ENCODE data around the gene C11orf91. TPM values are rescaled to one million over a fixed set of nuclear protein-coding genes. Genes with fewer than 3 reads are reported as not detected.

C11orf91 gene
- total and polyA plus RNA-seq, 12 donors = 0.17 to 3.0 TPM; not detected in 10

- ATAC-seq = no peak
- H3K27ac ChIP-seq = no peak overlapping the region
- no peak for DNase-seq
- H3K36me3 ChIP-seq = no peaks in the 10 kb centered on the region
- H3K9me3 ChIP-seq = no peaks in the 10 kb centered on the region
- H3K4me3 ChIP-seq = no peak overlapping the region
- intact Hi-C loops (cut with DNase I) = no loop called here
- no peak for TF ChIP-seq CTCF (IDR thresholded peaks at IDR 0.05)
- H3K4me1 ChIP-seq = no peaks in the 10 kb centered on the region
- 85 to 88% methylated on average over 6 of the region's 6 CpGs for WGBS, 2 donors
- peaks cover 0 to 4% (median 0%) of the 10 kb centered on the region in 7 donors for H3K27me3 ChIP-seq
These were observed 32.2 kb downstream of the C11orf91 start for GRCh38 chr11:33668468-33668825.

GRCh38 chr11:33667819-33668467, 32.7 kb downstream of the C11orf91 start:
- WGBS, 2 donors = 91 to 92% methylated on average over 18 of the region's 18 CpGs
- no peak for ATAC-seq
- intact Hi-C loops (cut with DNase I) = no loop called here

GRCh38 chr11:33665350-33666106, 35.1 kb downstream of the C11orf91 start:
- DNase-seq (no peak), ATAC-seq (peak in 1 of 8 donors; percentile 30)
- Histone ChIP-seq H3K4me1 (no peaks in the 10 kb centered on the region), H3K9me3 (no peaks in the 10 kb centered on the region), H3K27ac (no peak overlapping the region), H3K36me3 (no peaks in the 10 kb centered on the region), H3K4me3 (no peak overlapping the region), H3K27me3 (peaks cover 0 to 4% (median 0%) of the 10 kb centered on the region in 7 donors)
- intact Hi-C loops (cut with DNase I) = no loop called here
- WGBS, 2 donors = 87 to 92% methylated on average over 6 of the region's 6 CpGs
- TF ChIP-seq CTCF (IDR thresholded peaks at IDR 0.05) = no peak

More at GRCh38 chr11:33667819-33668467, 32.7 kb downstream of the C11orf91 start:
- no peaks in the 10 kb centered on the region for H3K36me3 ChIP-seq
- H3K9me3 ChIP-seq = no peaks in the 10 kb centered on the region
- H3K27ac ChIP-seq = no peak overlapping the region
- DNase-seq = no peak
- no peak overlapping the region for H3K4me3 ChIP-seq
- no peaks in the 10 kb centered on the region for H3K4me1 ChIP-seq
- TF ChIP-seq CTCF (IDR thresholded peaks at IDR 0.05) = no peak
- H3K27me3 ChIP-seq = peaks cover 0 to 4% (median 0%) of the 10 kb centered on the region in 7 donors

GRCh38 chr11:33664827-33665226, 35.8 kb downstream of the C11orf91 start:
- WGBS, 2 donors = 73 to 79% methylated on average over 4 of the region's 4 CpGs
- DNase-seq = no peak
- intact Hi-C loops (cut with DNase I) = no loop called here

More at GRCh38 chr11:33664827-33665226, 35.8 kb downstream of the C11orf91 start:
- ATAC-seq = peak in 3 of 8 donors; percentile 22 to 27 (median 25)
- H3K4me1 ChIP-seq = no peaks in the 10 kb centered on the region
- no peak overlapping the region for H3K27ac ChIP-seq
- peaks cover 0 to 4% (median 0%) of the 10 kb centered on the region in 7 donors for H3K27me3 ChIP-seq
- no peaks in the 10 kb centered on the region for H3K9me3 ChIP-seq
- no peak for TF ChIP-seq CTCF (IDR thresholded peaks at IDR 0.05)
- no peak overlapping the region for H3K4me3 ChIP-seq
- H3K36me3 ChIP-seq = no peaks in the 10 kb centered on the region

Measured in heart right ventricle (tissue), 16 donors.